Right lobe of liver (tissue), 6 donors: ENCODE data around the gene ARID3A. TPM values are rescaled to one million over a fixed set of nuclear protein-coding genes. Genes with fewer than 3 reads are reported as not detected.
A peak's percentile ranks its signal among the peaks of the same experiment; 100 is the strongest.

Experiments
- ATAC-seq, 4 donors: fragments of 200-7000 bp; cut with Tn5 transposase; one replicate each; pipeline ENCODE4 v1.9.1; 2020; ENCODE audit warnings: mild to moderate bottlenecking in 4 of 4, moderate library complexity in 4 of 4
- DNase-seq, 3 donors: peaks; one replicate each; pipeline ENCODE4 v3.0.0-alpha.2; 2020
- H3K27ac ChIP-seq, 3 donors: fragments of 200-600 bp; one replicate each; pipeline ENCODE4 v1.8.0; 2022
- H3K27me3 ChIP-seq, 2 donors: fragments of 200-600 bp; one replicate each; pipeline ENCODE4 v1.8.0; 2022
- H3K36me3 ChIP-seq, 4 donors: fragments of 200-600 bp; sonication (generic) in 1 of 4; one replicate each; pipeline versions ENCODE4 v1.5.1 to v1.8.0; 2017 to 2022; ENCODE audit warnings: control low read depth in 1 of 4
- H3K4me1 ChIP-seq, 4 donors: fragments of 200-600 bp; sonication (generic) in 1 of 4; one replicate each; pipeline versions ENCODE4 v1.5.1 to v1.8.0; 2017 to 2022; ENCODE audit warnings: control low read depth in 1 of 4
- H3K4me3 ChIP-seq, 3 donors: fragments of 200-600 bp; one replicate each; pipeline ENCODE4 v1.8.0; 2022
- H3K9me3 ChIP-seq, 4 donors: fragments of 200-600 bp; sonication (generic) in 1 of 4; one replicate each; pipeline versions ENCODE4 v1.5.1 to v1.8.0; 2017 to 2022; ENCODE audit warnings: control low read depth in 1 of 4
- CTCF ChIP-seq, 4 donors: fragments of 200-600 bp in 3 of 4; fragments of 450-650 bp in 1 of 4; IDR thresholded peaks; one replicate each; pipeline versions ENCODE4 v1.5.1 to v1.8.0; 2016 to 2022; ENCODE audit warnings: antibody characterized with exemption in 4 of 4, mild to moderate bottlenecking in 2 of 4
- POLR2A ChIP-seq: fragments of 450-650 bp; IDR thresholded peaks from one replicate; pipeline ENCODE4 v1.6.1; 2017; ENCODE audit warnings: antibody characterized with exemption, mild to moderate bottlenecking
- WGBS: methylation state at CpG from one replicate; pipeline ENCODE4 v1.1.6; 2018; ENCODE audit warnings: low coverage, low lambda C conversion rate; ENCODE audit not compliant: insufficient coverage; ENCODE audit errors: missing lambda C conversion rate; 5-methylcytosine and 5-hydroxymethylcytosine counted together
- intact Hi-C, 2 donors: fragments of 100-400 bp; cut with DNase I; formaldehyde crosslinking; loops; one replicate each; pipeline versions ENCODE4 v1.11.2 to v1.14.1; 2022
- total RNA-seq, 6 experiments: library from RNA; depleted of rRNA in 2 of 6; stranded (reverse); fragments of >200 nt in 2 of 6; fragmentation: NEBNext Ultra II Directional in 3 of 6; extraction: Animal tissue kit (Norgen Biotek cat#: 25700) in 3 of 6; gene quantifications; one replicate each; pipeline versions ENCODE4 v1.1.0 to v1.2.4, GENCODE V29; 2016 to 2023
- donor health status: DM: no; HTN: yes; CAD: no.
- donor health status: DM: no; HTN: no; CAD: no.
- donor health status: DM: no; HTN: no; CAD: no.
- donor health status: DM: no; HTN: yes; CAD: no.
- donor health status: DM: no; HTN: yes; CAD: no.

ARID3A gene
- total RNA-seq, 6 experiments from 2014 or later, result 0.74 to 5.3 (median 1.9) TPM

GRCh38 chr19:928471-929202, 2.8 kb downstream of the ARID3A start:
- H3K27ac ChIP-seq, result no peak overlapping the region
- H3K27me3 ChIP-seq, result no peaks in the 10 kb centered on the region
- no peaks in the 10 kb centered on the region for H3K9me3 ChIP-seq
- 100% methylated on average over 1 of the region's 18 CpGs for WGBS
- peaks cover 0 to 11% (median 5%) of the 10 kb centered on the region in 4 donors for H3K4me1 ChIP-seq
- TF ChIP-seq POLR2A, result no peak
- no peak for TF ChIP-seq CTCF (IDR thresholded peaks at IDR 0.05)
- intact Hi-C loops, result no loop called here
- DNase-seq (peak in 1 of 3 donors; percentile 21), ATAC-seq (peak in 1 of 4 donors; percentile 3)
- no peaks in the 10 kb centered on the region for H3K36me3 ChIP-seq
- H3K4me3 ChIP-seq, result no peak overlapping the region

DNA sequence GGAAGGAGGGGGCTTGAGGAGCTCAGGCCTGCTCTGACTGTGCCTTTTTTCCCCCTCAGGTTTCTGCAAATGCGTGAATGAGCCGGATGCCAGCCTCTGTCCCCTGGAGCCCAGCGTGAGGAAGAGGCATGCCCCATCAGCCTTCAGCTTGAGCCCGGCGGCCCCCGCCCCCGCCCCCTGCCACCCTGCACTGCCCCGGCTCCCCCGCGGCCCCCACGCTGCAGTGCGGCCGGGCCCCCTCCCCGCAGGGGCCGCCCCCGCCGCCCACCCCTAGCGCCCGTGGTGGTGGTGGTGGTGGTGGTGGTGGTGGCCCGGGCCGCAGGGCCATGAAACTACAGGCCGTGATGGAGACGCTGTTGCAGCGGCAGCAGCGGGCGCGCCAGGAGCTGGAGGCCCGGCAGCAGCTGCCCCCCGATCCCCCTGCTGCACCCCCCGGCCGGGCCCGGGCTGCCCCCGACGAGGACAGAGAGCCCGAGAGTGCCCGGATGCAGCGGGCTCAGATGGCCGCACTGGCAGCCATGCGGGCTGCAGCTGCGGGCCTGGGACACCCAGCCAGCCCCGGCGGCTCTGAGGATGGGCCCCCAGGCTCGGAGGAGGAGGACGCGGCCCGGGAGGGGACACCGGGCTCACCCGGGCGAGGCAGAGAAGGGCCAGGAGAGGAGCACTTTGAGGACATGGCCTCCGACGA, 3.5 kb downstream of the ARID3A start:
- no peaks in the 10 kb centered on the region for H3K27me3 ChIP-seq
- H3K9me3 ChIP-seq, result no peaks in the 10 kb centered on the region
- peaks cover 0 to 18% (median 11%) of the 10 kb centered on the region in 4 donors for H3K4me1 ChIP-seq
- WGBS, result 100% methylated on average over 1 of the region's 51 CpGs
- no peak overlapping the region for H3K27ac ChIP-seq
- H3K4me3 ChIP-seq, result no peak overlapping the region
- H3K36me3 ChIP-seq, result no peaks in the 10 kb centered on the region
- DNase-seq, result no peak
- ATAC-seq, result no peak
- intact Hi-C loops, result no loop called here
- no peak for TF ChIP-seq POLR2A
- no peak for TF ChIP-seq CTCF (IDR thresholded peaks at IDR 0.05)

- DNase-seq (no peak), ATAC-seq (no peak)
- no peaks in the 10 kb centered on the region for H3K36me3 ChIP-seq
- intact Hi-C loops, result no loop called here
- no peak overlapping the region for H3K4me3 ChIP-seq
- H3K4me1 ChIP-seq, result peaks cover 0 to 23% (median 14%) of the 10 kb centered on the region in 4 donors
- no peaks in the 10 kb centered on the region for H3K9me3 ChIP-seq
- TF ChIP-seq CTCF (IDR thresholded peaks at IDR 0.05) (no peak), POLR2A (no peak)
- no peaks in the 10 kb centered on the region for H3K27me3 ChIP-seq
- 100% methylated on average over 1 of the region's 6 CpGs for WGBS
- H3K27ac ChIP-seq, result no peak overlapping the region
These were observed 4.0 kb downstream of the ARID3A start for GRCh38 chr19:929891-930258.

- no peaks in the 10 kb centered on the region for H3K27me3 ChIP-seq
- intact Hi-C loops, result no loop called here
- no peak overlapping the region for H3K4me3 ChIP-seq
- H3K36me3 ChIP-seq, result no peaks in the 10 kb centered on the region
- TF ChIP-seq POLR2A, result no peak
- TF ChIP-seq CTCF (IDR thresholded peaks at IDR 0.05), result no peak
- WGBS, result 81% methylated on average over 12 of the region's 32 CpGs
- H3K9me3 ChIP-seq, result no peaks in the 10 kb centered on the region
- ATAC-seq (no peak), DNase-seq (no peak)
- H3K4me1 ChIP-seq, result peaks cover 0 to 29% (median 17%) of the 10 kb centered on the region in 4 donors
- H3K27ac ChIP-seq, result no peak overlapping the region
These were observed 6.2 kb downstream of the ARID3A start for GRCh38 chr19:931860-932647.
